KBM-7 (cell line): ENCODE results near the gene SHKBP1.
"Not testable (repeated sequence)": the region's sequence is repeated elsewhere in the genome, so short reads cannot be mapped to it uniquely, and the experiment has no call there.

Experiments used
- DNase-seq: peaks from one replicate; pipeline ENCODE4 v3.0.0-alpha.2; 2015
- in situ Hi-C: fragments of 300-500 bp; cut with MboI; formaldehyde crosslinking; loops from 2 replicates; pipeline ENCODE4 v1.14.3; 2020; ENCODE audit warnings: low sequenced_read_pairs, low pct_unique_long_range_greater_than_20kb, mixed read lengths

SHKBP1 gene

DNA sequence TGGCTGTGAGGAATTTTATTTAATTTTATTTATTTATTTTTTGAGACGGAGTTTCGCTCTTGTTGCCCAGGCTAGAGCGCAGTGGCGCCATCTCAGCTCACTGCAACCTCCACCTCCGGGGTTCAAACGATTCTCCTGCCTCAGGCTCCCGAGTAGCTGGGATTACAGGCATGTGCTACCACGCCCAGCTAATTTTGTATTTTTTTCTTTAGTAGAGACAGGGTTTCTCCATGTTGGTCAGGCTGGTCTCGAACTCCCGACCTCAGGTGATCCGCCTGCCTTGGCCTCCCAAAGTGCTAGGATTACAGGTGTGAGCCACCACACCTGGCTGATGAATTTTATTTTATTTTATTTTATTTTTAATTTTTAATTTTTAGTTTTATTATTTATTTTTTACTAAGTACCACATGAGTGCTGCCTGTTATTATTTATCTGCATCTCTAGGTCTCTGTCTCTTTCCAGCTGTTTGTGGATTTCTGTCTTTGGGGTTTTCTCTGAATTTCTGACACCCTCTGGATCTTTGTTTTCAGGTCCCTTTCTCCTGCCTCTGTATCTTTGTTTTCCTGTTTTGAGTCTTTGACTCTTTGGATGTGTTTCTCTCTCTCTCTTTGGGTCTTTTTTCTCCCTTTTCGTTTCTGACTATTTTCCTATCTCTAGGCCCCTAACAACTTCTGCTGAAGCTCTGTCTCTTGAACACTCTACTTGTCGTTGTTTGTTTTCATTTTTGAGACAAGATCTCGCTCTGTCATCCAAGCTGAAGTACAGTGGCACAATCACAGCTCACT is 47.9 kb downstream of the SHKBP1 start:
- DNase-seq, in situ Hi-C loops: not testable (repeated sequence)

DNA sequence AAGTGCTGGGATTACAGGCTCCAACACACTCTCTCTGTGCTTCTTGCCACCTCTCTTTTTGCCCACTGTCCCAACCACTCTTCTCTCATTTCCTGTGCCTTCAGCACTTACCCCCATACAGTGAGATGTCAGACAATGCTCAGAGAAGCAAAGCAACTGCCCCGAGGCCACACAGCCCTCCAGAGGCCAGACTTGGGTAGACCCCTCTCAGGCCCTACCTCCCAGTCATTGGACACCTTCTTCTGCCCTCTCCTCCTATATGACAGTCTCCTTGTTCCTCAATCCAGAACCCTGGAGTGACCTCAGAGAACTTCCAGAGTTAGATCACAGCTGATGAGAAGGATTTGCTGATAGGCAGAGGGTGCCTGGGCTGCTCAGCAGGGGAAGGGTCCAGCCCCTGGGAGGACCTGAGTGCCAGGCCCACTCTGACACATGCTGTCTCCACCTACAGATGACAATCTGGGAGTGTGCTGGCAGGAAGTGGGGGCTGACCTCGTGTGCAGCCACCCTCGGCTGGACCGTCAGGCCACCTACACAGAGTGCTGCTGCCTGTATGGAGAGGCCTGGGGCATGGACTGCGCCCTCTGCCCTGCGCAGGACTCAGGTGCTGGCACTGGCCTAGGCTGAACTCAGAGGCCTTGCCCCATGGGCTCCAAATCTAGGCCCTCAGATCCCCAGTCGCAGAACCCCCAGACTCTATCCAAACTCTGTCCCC is 48.9 kb downstream of the SHKBP1 start:
- no peak for DNase-seq
- in situ Hi-C loops, result no loop called here

DNA sequence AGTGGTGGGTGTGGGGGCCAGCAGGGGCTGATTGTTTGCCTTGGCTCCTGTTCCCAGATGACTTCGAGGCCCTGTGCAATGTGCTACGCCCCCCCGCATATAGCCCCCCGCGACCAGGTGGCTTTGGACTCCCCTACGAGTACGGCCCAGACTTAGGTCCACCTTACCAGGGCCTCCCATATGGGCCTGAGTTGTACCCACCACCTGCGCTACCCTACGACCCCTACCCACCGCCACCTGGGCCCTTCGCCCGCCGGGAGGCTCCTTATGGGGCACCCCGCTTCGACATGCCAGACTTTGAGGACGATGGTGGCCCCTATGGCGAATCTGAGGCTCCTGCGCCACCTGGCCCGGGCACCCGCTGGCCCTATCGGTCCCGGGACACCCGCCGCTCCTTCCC is 50.2 kb downstream of the SHKBP1 start:
- DNase-seq, result no peak
- in situ Hi-C loops, result no loop called here

DNA sequence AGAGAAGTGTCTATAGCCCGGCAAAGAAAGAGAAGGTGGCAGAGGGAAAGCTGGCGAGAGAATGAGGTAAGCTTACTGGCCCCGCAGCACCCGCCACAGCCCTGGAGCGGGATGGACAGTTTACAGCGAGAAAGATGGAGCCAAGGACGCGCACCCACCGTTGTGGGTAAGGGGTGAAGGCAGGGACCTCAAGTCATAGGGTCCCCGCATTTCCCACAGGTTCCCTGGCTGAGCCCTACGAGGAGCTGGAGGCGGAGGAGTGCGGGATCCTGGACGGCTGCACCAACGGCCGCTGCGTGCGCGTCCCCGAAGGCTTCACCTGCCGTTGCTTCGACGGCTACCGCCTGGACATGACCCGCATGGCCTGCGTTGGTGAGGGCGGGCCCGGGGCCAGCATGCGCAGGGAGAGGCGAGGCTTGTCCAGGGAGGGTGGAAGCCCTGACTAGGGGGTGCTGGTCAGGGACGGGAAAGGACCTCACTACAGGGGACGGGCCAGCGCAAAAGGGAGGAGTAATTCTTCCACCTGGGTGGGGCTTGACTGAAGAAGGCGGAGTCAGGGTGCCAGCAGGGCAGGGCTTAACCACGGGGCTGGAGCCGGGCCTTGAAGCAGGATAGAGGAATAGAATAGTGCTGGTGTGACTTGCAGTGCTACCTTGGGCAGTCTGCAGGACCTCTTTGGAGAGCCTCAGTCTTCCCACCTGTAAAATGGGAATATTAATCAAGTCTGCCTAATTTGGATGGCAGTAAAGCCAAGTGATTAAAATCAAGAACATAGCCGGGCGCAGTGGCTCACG is 51.0 kb downstream of the SHKBP1 start:
- DNase-seq, result no peak
- in situ Hi-C loops, result no loop called here

DNA sequence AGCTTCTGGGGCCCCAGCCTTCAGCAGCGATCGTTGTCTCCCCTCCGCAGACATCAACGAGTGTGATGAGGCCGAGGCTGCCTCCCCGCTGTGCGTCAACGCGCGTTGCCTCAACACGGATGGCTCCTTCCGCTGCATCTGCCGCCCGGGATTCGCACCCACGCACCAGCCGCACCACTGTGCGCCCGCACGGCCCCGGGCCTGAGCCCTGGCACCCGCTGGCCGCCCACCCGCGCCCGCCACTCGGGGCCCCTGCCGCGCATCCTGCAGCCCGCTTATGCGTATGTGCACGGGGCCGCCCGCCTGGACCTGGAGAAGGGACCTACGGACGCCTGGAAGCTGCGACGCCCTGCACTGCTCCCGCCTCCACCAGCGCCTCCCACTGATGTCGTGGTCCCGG is 52.7 kb downstream of the SHKBP1 start:
- in situ Hi-C loops, result no loop called here
- no peak for DNase-seq

DNA sequence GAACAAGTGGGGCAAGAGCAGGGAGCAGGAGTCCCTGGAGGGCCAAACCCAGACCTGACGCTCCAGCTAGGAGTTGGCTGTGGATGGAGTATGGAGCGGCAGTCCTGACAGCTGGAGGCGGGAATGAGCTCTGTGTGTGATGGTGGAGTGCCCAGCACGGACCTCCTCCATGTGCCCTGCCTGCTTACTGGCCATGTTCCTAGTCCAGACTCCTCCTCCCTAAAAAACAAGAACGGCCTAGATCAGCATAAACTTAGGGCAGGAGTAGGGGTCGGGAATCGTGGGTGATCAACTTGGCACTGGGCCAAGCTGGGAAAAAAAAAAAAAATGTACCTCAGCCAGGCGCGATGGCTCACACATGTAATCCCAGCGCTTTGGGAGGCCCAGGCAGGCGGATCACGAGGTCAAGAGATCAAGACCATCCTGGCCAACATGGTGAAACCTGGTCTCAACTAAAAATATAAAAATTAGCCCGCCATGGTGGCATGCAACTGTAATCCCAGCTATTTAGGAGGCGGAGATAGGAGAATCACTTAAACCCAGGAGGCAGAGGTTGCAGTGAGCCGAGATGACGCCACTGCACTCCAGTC is 54.0 kb downstream of the SHKBP1 start:
- in situ Hi-C loops, result no loop called here
- no peak for DNase-seq

DNA sequence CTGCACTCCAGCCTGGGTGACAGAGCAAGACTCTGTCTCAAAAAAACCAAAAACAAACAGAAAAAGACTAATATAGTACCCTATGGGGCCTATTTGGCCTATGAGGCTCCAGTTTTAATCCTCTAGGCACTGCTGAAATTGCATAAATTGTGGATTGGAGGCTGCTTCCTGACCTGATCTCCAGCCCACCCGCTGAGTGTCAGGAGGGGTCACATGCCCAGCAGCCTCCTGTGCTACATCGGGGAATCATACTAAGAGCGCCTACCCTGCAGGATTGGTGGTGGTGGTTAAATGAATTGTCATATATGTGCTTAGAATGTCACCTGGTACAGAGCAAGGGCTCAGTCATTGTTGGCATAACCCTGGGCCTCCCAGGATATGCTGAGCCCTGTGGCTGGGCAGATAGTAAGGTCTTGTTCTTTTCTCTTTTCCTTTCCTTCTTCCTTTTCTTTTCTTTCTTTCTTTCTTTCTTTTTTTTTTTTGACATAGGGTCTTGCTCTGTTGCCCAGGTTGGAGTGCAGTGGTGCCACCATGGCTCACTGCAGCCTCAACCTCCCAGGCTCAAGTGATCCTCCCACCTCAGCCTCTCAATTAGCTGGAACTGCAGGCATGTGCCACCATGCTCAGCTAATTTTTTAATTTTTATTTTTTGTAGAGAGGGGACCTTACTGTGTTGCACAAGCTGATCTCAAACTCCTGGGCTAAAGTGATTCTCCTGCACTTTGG is 55.8 kb downstream of the SHKBP1 start:
- no peak for DNase-seq
- in situ Hi-C loops, result no loop called here

DNA sequence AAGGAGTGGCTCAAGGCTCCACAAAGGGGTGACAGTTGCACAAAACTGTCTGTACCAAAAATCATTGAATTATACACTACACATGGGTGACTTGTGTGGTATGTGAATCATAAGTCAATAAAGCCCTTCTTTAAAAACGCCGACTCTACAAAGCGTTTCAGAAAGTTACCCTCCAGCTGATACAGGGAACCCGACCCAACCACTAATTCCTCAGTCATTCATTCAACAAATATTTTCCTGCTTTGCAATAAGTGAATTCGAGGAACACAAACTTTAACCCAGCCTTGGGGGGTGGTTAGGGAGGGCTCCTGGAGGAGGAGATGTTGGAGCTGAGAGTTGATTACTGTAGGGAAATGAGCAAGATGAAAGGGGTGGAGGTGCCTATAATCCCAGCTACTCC is 56.5 kb downstream of the SHKBP1 start:
- in situ Hi-C loops, result no loop called here
- no peak for DNase-seq

DNA sequence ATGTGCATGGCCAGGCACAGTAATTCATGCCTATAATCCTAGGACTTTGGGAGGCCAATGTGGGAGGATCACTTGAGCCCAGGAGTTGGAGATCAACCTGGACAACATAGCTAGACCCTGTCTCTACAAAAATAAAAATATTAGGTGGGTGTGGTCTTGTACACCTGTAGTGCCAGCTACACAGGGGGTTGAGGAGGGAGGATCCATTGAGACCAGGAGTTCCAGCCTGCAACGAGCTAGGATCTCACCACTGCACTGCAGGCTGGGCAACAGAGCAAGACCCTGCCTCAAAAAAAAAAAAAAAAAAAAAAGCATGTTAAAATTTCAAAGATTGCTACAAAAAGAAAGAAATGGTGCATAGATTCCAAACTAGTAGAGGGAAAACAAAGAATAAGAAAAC is 61.7 kb downstream of the SHKBP1 start:
- in situ Hi-C loops, result no loop called here
- DNase-seq, result no peak

DNA sequence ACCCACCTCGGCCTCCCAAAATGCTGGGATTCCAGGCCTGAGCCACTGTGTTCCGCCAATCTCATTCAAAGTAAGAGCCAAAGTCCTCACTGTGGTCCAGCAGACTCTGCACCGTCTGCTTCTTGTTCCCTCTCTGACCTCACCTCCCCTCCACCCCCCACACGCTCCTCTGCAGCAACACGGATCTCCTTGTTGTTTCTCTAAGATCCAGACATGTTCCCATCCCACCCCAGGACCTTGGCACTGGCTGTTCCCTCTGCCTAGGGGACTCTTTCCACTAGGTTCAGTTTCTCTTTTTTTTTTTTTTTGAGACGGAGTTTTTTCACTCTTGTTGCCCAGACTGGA is 62.9 kb downstream of the SHKBP1 start:
- in situ Hi-C loops, result no loop called here

DNA sequence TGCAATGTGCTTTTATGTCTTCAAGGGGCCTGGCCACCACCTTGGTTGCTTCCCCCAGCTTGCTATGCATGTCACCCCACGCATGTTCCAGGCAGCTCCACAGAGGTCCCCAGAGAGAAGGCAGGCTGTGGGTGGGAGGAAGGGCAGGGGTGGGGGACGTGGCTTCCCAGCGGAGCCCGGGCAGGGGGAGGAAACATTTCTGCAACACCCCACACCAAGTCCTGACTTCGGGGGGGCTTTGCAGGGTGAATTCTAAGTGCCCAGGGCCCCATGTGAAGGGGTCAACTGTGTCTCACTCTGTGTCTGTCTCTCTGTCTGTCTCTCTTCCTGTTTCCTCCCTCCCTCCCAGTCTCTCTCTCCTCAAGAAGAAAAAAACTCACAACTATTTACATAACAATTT is 64.1 kb downstream of the SHKBP1 start:
- no peak for DNase-seq
- in situ Hi-C loops, result no loop called here

More for the DNA sequence above, 62.9 kb downstream of the SHKBP1 start:
- no peak for DNase-seq
